Measurements from ENCODE around the gene CDH8. TPM values are rescaled to one million over a fixed set of nuclear protein-coding genes. Genes with fewer than 3 reads are reported as not detected.

The CDH8 gene
- total and polyA plus RNA-seq, 2 of the 4 experiments (the other 2 are of a cell fraction), result not detected

DNA sequence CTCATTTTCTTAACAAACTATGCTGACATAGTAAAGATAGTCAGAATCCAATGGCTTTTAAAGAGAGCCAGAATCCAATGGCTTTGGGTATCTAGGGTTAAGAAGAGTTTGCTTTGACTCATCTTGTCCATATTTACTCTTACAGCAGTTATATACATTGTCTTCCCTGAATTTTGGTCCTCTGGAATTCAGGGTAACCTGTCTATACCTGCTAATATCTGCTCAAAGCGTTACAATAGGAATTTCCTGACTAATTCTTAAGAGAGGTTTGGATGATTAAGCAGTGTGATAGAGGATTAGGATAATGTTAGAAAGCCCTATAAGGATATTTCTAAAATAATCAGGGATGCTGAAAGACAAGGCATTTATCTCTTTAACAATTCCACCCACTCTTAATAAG is 2.0 kb upstream of the CDH8 start:
- no CpG with 5 or more reads among the region's 1 CpG for WGBS, 2 experiments (ENCODE audit: extremely low coverage in 2 of 2, insufficient read length in 1 of 2)
- Histone ChIP-seq H3K4me3 (ENCODE audit: insufficient read depth, low read depth, low read length) (no peak overlapping the region), H4K5ac (ENCODE audit: low read depth, low read length) (no peak overlapping the region), H2BK5ac (ENCODE audit: low read depth, low read length, poor library complexity, severe bottlenecking) (no peak overlapping the region), H3K4ac (ENCODE audit: low read depth, low read length) (no peak overlapping the region), H3K27ac (ENCODE audit: insufficient read depth, low read length) (no peak overlapping the region), H3K56ac (ENCODE audit: extremely low read depth, insufficient read depth, low read length) (no peak overlapping the region), H2BK120ac (ENCODE audit: low read depth, low read length) (no peak overlapping the region), H3K9ac (ENCODE audit: low read depth, low read length) (no peak overlapping the region), H4K91ac (ENCODE audit: insufficient read depth, low read depth, low read length) (no peak overlapping the region), H2BK15ac (ENCODE audit: low read depth, low read length) (no peak overlapping the region), H3K9me1 (ENCODE audit: insufficient read depth, low read length) (no peaks in the 10 kb centered on the region), H3K4me1 (ENCODE audit: control insufficient read depth, insufficient read depth, low read length) (no peaks in the 10 kb centered on the region), H3K18ac (ENCODE audit: low read depth, low read length) (no peak overlapping the region), H4K20me1 (ENCODE audit: insufficient read depth, low read length) (no peaks in the 10 kb centered on the region), H3K79me1 (ENCODE audit: low read depth in 1 of 2, low read length in 2 of 2) (no peaks in the 10 kb centered on the region), H2AK9ac (replicated peaks; ENCODE audit: low read depth, low read length, poor library complexity) (no peak overlapping the region), H2AFZ (replicated peaks; ENCODE audit: low read length, poor library complexity) (no peak overlapping the region), H3K27me3 (ENCODE audit: control insufficient read depth, insufficient read depth, low read length) (no peaks in the 10 kb centered on the region), H4K8ac (ENCODE audit: low read depth in 2 of 2, low read length in 2 of 2) (no peak overlapping the region), H3K9me3 (ENCODE audit: control insufficient read depth, insufficient read depth, low read length) (peaks cover 8% of the 10 kb centered on the region; the same call in 1 of the 2 replicates), H2AK5ac (ENCODE audit: low read depth, low read length) (no peak overlapping the region), H2BK20ac (ENCODE audit: low read depth, low read length) (no peak overlapping the region), H3K23ac (ENCODE audit: low read depth, low read length) (no peak overlapping the region), H3K14ac (replicated peaks; ENCODE audit: low read depth, low read length) (no peak overlapping the region), H3K4me2 (ENCODE audit: low read depth, low read length) (no peak overlapping the region), H3K36me3 (ENCODE audit: control insufficient read depth, insufficient read depth, low read length) (no peaks in the 10 kb centered on the region)
- intact Hi-C loops (cut with micrococcal nuclease) (no loop called here), dilution Hi-C loops (cut with HindIII; ENCODE audit: low sequenced_read_pairs, unreplicated experiment) (no loop called here), in situ Hi-C loops (cut with MboI; ENCODE audit: low sequenced_read_pairs) (no loop called here)
- POLR2A ChIA-PET (ENCODE audit: unreplicated experiment), result no interaction called here
- ATAC-seq (ENCODE audit: low read depth) (no peak), DNase-seq (no peak)
- no TSS peak for BruUV-seq (replicated peaks)
- no peak for TF ChIP-seq MXI1 (IDR thresholded peaks at IDR 0.05; ENCODE audit: borderline replicate concordance, low read depth, low read length)
- no peak for TF ChIP-seq SMC3 (IDR thresholded peaks at IDR 0.05; ENCODE audit: low read depth, low read length)
- no peak for TF ChIP-seq BHLHE40 (IDR thresholded peaks at IDR 0.05; ENCODE audit: low read depth, low read length)
- TF ChIP-seq, protein P1, sequence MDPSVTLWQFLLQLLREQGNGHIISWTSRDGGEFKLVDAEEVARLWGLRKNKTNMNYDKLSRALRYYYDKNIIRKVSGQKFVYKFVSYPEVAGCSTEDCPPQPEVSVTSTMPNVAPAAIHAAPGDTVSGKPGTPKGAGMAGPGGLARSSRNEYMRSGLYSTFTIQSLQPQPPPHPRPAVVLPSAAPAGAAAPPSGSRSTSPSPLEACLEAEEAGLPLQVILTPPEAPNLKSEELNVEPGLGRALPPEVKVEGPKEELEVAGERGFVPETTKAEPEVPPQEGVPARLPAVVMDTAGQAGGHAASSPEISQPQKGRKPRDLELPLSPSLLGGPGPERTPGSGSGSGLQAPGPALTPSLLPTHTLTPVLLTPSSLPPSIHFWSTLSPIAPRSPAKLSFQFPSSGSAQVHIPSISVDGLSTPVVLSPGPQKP (IDR thresholded peaks at IDR 0.05; ENCODE audit: borderline replicate concordance, low read depth, low read length), result no peak
- TF ChIP-seq, protein P2, sequence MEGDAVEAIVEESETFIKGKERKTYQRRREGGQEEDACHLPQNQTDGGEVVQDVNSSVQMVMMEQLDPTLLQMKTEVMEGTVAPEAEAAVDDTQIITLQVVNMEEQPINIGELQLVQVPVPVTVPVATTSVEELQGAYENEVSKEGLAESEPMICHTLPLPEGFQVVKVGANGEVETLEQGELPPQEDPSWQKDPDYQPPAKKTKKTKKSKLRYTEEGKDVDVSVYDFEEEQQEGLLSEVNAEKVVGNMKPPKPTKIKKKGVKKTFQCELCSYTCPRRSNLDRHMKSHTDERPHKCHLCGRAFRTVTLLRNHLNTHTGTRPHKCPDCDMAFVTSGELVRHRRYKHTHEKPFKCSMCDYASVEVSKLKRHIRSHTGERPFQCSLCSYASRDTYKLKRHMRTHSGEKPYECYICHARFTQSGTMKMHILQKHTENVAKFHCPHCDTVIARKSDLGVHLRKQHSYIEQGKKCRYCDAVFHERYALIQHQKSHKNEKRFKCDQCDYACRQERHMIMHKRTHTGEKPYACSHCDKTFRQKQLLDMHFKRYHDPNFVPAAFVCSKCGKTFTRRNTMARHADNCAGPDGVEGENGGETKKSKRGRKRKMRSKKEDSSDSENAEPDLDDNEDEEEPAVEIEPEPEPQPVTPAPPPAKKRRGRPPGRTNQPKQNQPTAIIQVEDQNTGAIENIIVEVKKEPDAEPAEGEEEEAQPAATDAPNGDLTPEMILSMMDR (conservative IDR thresholded peaks at IDR 0.05; ENCODE audit: low read depth, low read length), result no peak
- no peak for TF ChIP-seq CHD1 (IDR thresholded peaks at IDR 0.05; ENCODE audit: low read depth, low read length)
- TF ChIP-seq NFE2L2 (IDR thresholded peaks at IDR 0.05; ENCODE audit: low read depth, low read length), result no peak
- no peak for TF ChIP-seq FOS (IDR thresholded peaks at IDR 0.05; ENCODE audit: low read depth, low read length)
- TF ChIP-seq MAZ (IDR thresholded peaks at IDR 0.05; ENCODE audit: borderline replicate concordance, low read depth, low read length), result no peak
- TF ChIP-seq CEBPB (IDR thresholded peaks at IDR 0.05; ENCODE audit: low read depth, low read length), result no peak
- TF ChIP-seq, protein P3, sequence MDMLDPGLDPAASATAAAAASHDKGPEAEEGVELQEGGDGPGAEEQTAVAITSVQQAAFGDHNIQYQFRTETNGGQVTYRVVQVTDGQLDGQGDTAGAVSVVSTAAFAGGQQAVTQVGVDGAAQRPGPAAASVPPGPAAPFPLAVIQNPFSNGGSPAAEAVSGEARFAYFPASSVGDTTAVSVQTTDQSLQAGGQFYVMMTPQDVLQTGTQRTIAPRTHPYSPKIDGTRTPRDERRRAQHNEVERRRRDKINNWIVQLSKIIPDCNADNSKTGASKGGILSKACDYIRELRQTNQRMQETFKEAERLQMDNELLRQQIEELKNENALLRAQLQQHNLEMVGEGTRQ (IDR thresholded peaks at IDR 0.05; ENCODE audit: low read depth, low read length), result no peak
- TF ChIP-seq POLR2A (IDR thresholded peaks at IDR 0.05; ENCODE audit: low read depth, low read length), result no peak
- TF ChIP-seq RFX5 (IDR thresholded peaks at IDR 0.05; ENCODE audit: low read depth, low read length), result no peak
- no peak for TF ChIP-seq RAD21 (IDR thresholded peaks at IDR 0.05; ENCODE audit: low read length)
- TF ChIP-seq RCOR1 (IDR thresholded peaks at IDR 0.05; ENCODE audit: insufficient replicate concordance, low read length), result no peak
- TF ChIP-seq MAFK (IDR thresholded peaks at IDR 0.05; ENCODE audit: low read depth, low read length), result no peak
- CTCF ChIA-PET, result interaction anchor here (0.6 kb wide), 1 partner anchor 26 kb away, joined by 3 read pairs; no protein-coding TSS in a partner anchor
